HepG2 (cell line): ENCODE measurements around the gene VAMP5. TPM values are rescaled to one million over a fixed set of nuclear protein-coding genes. Genes with fewer than 3 reads are reported as not detected.
A peak's percentile ranks its signal among the peaks of the same experiment; 100 is the strongest.

Source experiments
- CHD2 ChIP-seq: IDR thresholded peaks from 2 replicates; pipeline ENCODE4 v1.6.1; 2011; ENCODE audit warnings: low read depth, low read length, improper control_type of control experiment
- CREB3 ChIP-seq: sonication (generic); formaldehyde crosslinking; IDR thresholded peaks from 2 replicates; pipeline ENCODE4 v1.5.0; 2020; ENCODE audit warnings: missing genetic modification reagents
- EZH2 ChIP-seq: conservative IDR thresholded peaks from 2 replicates; pipeline ENCODE4 v1.6.1; 2012; ENCODE audit warnings: mild to moderate bottlenecking, low read depth, low read length, moderate library complexity
- KLF9 ChIP-seq: IDR thresholded peaks from 2 replicates; pipeline ENCODE4 v1.6.1; 2016; ENCODE audit warnings: low read depth
- PHF5A ChIP-seq: IDR thresholded peaks from one replicate; pipeline ENCODE4 v1.6.1; 2018; ENCODE audit warnings: low read depth, missing genetic modification reagents; ENCODE audit not compliant: unreplicated experiment
- SRSF4 ChIP-seq: fragments of 200-400 bp; formaldehyde crosslinking; IDR thresholded peaks from one replicate; pipeline ENCODE4 v1.6.1; 2018; ENCODE audit warnings: mild to moderate bottlenecking, low read depth, low read length, moderate library complexity; ENCODE audit not compliant: poor library complexity, severe bottlenecking
- ZBTB20 ChIP-seq: sonication (generic); formaldehyde crosslinking; IDR thresholded peaks from 2 replicates; pipeline ENCODE4 v1.8.1; 2023; ENCODE audit warnings: missing genetic modification reagents, low read depth, mild to moderate bottlenecking, borderline replicate concordance
- ZGPAT ChIP-seq: IDR thresholded peaks from 2 replicates; pipeline ENCODE4 v1.6.1; 2016; ENCODE audit warnings: mild to moderate bottlenecking
- ZNF251 ChIP-seq: sonication (generic); formaldehyde crosslinking; IDR thresholded peaks from 2 replicates; pipeline ENCODE4 v1.9.0; 2021; ENCODE audit warnings: mild to moderate bottlenecking, missing genetic modification reagents
- ZNF468 ChIP-seq: sonication (generic); formaldehyde crosslinking; IDR thresholded peaks from 2 replicates; pipeline ENCODE4 v1.8.0; 2022; ENCODE audit warnings: mild to moderate bottlenecking, moderate library complexity, missing genetic modification reagents
- ZNF597 ChIP-seq: sonication (generic); formaldehyde crosslinking; IDR thresholded peaks from 2 replicates; pipeline ENCODE4 v1.5.0; 2020; ENCODE audit warnings: missing genetic modification reagents
- ZNF724P ChIP-seq: sonication (generic); formaldehyde crosslinking; IDR thresholded peaks from 2 replicates; pipeline ENCODE4 v1.8.0; 2022; ENCODE audit warnings: missing genetic modification reagents, borderline replicate concordance
- polyA plus RNA-seq, 8 experiments: library from polyadenylated mRNA; depleted of rRNA in 3 of 8; stranded (reverse) in 7 of 8; unstranded in 1 of 8; fragments of >200 nt; fragmentation: Illumina TruSeq in 4 of 8; extraction: Trizol in 4 of 8; gene quantifications; 2 replicates each; pipeline versions ENCODE4 v1.2.1 to v1.2.3, GENCODE V29; 2011 to 2016; ENCODE audit warnings: low read depth in 4 of 8, missing spikeins in 1 of 8, mixed read lengths in 1 of 8; ENCODE audit not compliant: insufficient read depth in 1 of 8
- total RNA-seq, 5 experiments: library from RNA; depleted of rRNA; stranded (reverse); fragments of >200 nt; fragmentation: Illumina TruSeq; extraction: Trizol; gene quantifications; 2 replicates each; pipeline ENCODE4 v1.2.3, GENCODE V29; 2016; ENCODE audit warnings: low read depth in 1 of 5
- TF ChIP-seq, protein P1 (sequence below): sonication (generic); formaldehyde crosslinking; IDR thresholded peaks from 2 replicates; pipeline ENCODE4 v1.4.0; 2020; ENCODE audit warnings: missing genetic modification reagents, mild to moderate bottlenecking, borderline replicate concordance
- TF ChIP-seq, protein P2 (sequence below): sonication (generic); formaldehyde crosslinking; IDR thresholded peaks from 2 replicates; pipeline ENCODE4 v1.4.0; 2020; ENCODE audit warnings: missing genetic modification reagents
- TF ChIP-seq, protein P3 (sequence below): sonication (generic); formaldehyde crosslinking; IDR thresholded peaks from 2 replicates; pipeline ENCODE4 v1.5.0; 2020; ENCODE audit warnings: mild to moderate bottlenecking, low read depth, missing genetic modification reagents, borderline replicate concordance

VAMP5 gene
- total and polyA plus RNA-seq, 2 of the 13 experiments (the other 11 are each of a cell fraction or from before 2014, with no cell fraction given) = 7.2 to 56.7 TPM

GRCh38 chr2:85584354-85584856 is at the start of gene VAMP5 (continued):
- TF ChIP-seq, protein P1, sequence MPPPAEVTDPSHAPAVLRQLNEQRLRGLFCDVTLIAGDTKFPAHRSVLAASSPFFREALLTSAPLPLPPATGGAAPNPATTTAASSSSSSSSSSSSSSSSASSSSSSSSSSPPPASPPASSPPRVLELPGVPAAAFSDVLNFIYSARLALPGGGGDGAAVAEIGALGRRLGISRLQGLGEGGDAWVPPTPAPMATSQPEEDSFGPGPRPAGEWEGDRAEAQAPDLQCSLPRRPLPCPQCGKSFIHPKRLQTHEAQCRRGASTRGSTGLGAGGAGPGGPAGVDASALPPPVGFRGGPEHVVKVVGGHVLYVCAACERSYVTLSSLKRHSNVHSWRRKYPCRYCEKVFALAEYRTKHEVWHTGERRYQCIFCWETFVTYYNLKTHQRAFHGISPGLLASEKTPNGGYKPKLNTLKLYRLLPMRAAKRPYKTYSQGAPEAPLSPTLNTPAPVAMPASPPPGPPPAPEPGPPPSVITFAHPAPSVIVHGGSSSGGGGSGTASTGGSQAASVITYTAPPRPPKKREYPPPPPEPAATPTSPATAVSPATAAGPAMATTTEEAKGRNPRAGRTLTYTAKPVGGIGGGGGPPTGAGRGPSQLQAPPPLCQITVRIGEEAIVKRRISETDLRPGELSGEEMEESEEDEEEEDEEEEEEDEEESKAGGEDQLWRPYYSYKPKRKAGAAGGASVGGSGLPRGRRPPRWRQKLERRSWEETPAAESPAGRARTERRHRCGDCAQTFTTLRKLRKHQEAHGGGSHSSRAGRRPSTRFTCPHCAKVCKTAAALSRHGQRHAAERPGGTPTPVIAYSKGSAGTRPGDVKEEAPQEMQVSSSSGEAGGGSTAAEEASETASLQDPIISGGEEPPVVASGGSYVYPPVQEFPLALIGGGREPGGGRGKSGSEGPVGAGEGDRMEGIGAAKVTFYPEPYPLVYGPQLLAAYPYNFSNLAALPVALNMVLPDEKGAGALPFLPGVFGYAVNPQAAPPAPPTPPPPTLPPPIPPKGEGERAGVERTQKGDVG (CRISPR knock-in tag) = peak; percentile 36; the same call in 1 of the 2 replicates
- TF ChIP-seq KLF9 = 0 out of 2 replicates have a peak, but pooled peaks have one; percentile 26
- no peak for TF ChIP-seq ZNF251
- no peak for TF ChIP-seq SRSF4
- 0 out of 2 replicates have a peak, but pooled peaks have one; percentile 64 for TF ChIP-seq ZNF724P (CRISPR knock-in tag)
- no peak for TF ChIP-seq EZH2
- no peak for TF ChIP-seq ZNF597
- TF ChIP-seq, protein P2, sequence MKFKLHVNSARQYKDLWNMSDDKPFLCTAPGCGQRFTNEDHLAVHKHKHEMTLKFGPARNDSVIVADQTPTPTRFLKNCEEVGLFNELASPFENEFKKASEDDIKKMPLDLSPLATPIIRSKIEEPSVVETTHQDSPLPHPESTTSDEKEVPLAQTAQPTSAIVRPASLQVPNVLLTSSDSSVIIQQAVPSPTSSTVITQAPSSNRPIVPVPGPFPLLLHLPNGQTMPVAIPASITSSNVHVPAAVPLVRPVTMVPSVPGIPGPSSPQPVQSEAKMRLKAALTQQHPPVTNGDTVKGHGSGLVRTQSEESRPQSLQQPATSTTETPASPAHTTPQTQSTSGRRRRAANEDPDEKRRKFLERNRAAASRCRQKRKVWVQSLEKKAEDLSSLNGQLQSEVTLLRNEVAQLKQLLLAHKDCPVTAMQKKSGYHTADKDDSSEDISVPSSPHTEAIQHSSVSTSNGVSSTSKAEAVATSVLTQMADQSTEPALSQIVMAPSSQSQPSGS = no peak; the same call in none of the 2 replicates
- TF ChIP-seq, protein P3, sequence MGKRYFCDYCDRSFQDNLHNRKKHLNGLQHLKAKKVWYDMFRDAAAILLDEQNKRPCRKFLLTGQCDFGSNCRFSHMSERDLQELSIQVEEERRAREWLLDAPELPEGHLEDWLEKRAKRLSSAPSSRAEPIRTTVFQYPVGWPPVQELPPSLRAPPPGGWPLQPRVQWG (CRISPR knock-in tag) = no peak
- TF ChIP-seq ZGPAT (CRISPR knock-in tag) = peak; percentile 95
- TF ChIP-seq ZNF468 (CRISPR knock-in tag) = peak; percentile 34; the same call in 1 of the 2 replicates
- TF ChIP-seq CHD2 = no peak
- TF ChIP-seq PHF5A (CRISPR knock-in tag) = peak; percentile 30
- TF ChIP-seq CREB3 (CRISPR knock-in tag) = no peak; the same call in 1 of the 2 replicates
- TF ChIP-seq ZBTB20 (CRISPR knock-in tag) = 0 out of 2 replicates have a peak, but pooled peaks have one; percentile 37
